Omental fat pad (tissue), 4 donors: ENCODE results near the gene CETP. TPM values are rescaled to one million over a fixed set of nuclear protein-coding genes. Genes with fewer than 3 reads are reported as not detected.

Experiments
- ATAC-seq: fragments of 150-250 bp; one replicate; pipeline ENCODE4 v1.9.1; 2016; ENCODE audit warnings: mild to moderate bottlenecking, moderate library complexity; ENCODE audit not compliant: low FRiP score
- DNase-seq: peaks from one replicate; pipeline ENCODE4 v3.0.0-alpha.2; 2019; ENCODE audit warnings: low spot score
- total RNA-seq, 4 donors: library from RNA; depleted of rRNA; stranded (reverse); fragments of >200 nt; gene quantifications; one replicate each; pipeline ENCODE4 v1.1.0, GENCODE V29; 2016
- TF ChIP-seq, protein P1 (sequence below), 3 donors: fragments of 450-650 bp; IDR thresholded peaks; one replicate each; pipeline ENCODE4 v1.5.1; 2016 to 2017; ENCODE audit warnings: antibody characterized with exemption in 3 of 3, mild to moderate bottlenecking in 3 of 3, moderate library complexity in 2 of 3

Gene CETP
- total RNA-seq, 4 donors from 2014 or later: 0.84 to 61.5 (median 5.9) TPM

DNA sequence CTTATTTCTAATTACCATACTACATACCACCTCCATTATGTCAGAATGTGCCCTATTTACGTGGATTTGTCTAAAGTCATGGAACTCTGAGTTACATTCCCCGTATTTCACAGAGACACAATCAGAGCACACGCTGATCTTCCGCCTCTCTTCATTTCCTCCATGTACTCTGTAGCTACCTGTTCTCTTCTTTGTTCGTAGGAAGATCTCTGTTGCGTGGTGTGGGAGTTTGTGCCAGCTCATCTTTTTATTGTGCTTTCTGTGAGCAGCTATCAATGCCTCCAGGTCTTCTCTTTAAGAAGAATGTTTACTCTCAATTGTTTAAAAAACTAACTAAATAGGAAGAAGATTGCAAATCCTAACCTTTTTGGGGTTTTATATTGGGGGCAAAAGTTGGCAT is 54.6 kb downstream of the CETP start:
- ATAC-seq (no peak), DNase-seq (no peak)
- TF ChIP-seq, protein P1, sequence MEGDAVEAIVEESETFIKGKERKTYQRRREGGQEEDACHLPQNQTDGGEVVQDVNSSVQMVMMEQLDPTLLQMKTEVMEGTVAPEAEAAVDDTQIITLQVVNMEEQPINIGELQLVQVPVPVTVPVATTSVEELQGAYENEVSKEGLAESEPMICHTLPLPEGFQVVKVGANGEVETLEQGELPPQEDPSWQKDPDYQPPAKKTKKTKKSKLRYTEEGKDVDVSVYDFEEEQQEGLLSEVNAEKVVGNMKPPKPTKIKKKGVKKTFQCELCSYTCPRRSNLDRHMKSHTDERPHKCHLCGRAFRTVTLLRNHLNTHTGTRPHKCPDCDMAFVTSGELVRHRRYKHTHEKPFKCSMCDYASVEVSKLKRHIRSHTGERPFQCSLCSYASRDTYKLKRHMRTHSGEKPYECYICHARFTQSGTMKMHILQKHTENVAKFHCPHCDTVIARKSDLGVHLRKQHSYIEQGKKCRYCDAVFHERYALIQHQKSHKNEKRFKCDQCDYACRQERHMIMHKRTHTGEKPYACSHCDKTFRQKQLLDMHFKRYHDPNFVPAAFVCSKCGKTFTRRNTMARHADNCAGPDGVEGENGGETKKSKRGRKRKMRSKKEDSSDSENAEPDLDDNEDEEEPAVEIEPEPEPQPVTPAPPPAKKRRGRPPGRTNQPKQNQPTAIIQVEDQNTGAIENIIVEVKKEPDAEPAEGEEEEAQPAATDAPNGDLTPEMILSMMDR (IDR thresholded peaks at IDR 0.05): no peak

DNA sequence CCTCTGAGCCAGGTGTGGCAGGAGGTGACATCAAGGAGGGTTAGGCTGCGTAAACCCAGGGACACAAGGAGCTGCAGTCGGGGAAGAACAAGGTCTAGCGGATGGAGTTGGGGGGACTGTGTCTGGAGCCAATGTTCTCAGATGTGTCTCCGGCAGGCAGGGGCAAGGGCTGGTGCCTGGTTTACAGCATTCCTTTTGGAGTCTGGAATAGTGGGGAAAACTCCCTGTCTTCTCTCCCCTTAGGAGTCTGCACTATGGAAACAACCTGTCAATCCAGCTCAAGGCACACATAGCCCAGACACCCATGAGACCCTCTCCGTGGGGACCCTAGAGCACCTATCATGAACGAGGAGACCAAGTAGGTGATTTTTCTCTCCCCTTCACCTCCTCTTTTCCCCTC is 55.1 kb downstream of the CETP start:
- no peak for DNase-seq
- TF ChIP-seq, protein P1 (IDR thresholded peaks at IDR 0.05): no peak
- ATAC-seq: no peak

DNA sequence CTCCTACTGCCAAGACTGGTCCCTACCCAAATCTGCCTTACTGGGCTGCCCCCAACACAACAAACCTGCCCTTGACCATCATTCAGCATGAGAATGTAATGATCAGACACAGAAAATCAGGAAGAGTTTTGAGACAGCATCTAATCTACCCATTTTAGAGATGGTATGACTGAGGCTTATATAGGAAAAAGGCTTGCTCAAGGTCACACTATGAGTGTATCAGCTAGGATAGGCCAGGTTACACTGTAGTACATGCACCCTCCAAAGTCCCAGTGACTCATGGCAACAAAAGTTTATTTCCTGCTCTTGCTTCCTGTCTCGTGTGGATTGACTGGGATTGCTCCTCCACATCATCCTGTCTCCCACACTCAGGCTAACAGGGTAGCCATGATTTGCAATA is 55.5 kb downstream of the CETP start:
- DNase-seq (no peak), ATAC-seq (no peak)
- TF ChIP-seq, protein P1 (IDR thresholded peaks at IDR 0.05): no peak

DNA sequence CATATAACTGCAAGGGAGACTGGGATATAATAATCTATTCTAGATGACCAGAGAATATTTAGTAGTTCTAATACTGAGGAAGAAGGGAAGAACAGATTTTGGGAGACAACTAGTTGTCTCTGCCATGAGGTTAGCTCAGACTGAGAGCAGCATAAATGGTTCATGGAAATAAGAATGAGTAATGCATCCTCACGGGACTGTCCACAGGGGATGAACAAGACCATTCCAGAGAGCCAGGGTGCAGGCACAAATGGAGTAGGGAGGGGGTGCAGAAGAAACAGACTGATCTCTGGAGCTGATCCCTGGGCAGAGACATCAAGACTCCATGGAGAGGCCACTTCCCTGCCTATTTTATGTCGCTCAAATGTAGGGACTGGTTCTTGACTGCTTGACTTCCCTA is 58.0 kb downstream of the CETP start:
- DNase-seq (no peak), ATAC-seq (no peak)
- TF ChIP-seq, protein P1 (IDR thresholded peaks at IDR 0.05): no peak

DNA sequence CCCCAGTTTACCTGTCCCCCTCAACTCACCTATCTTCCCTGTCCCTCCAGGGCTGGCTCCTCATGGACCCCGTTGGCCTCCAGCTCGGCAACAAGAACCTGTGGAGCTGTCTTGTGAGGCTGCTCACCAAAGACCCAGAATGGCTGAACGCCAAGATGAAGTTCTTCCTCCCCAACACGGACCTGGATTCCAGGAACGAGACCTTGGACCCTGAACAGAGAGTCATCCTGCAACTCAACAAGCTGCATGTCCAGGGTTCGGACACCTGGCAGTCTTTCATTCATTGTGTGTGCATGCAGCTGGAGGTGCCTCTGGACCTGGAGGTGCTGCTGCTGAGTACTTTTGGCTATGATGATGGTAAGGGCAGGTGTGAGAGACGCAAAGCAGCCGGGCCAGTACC is 58.9 kb downstream of the CETP start:
- ATAC-seq (no peak), DNase-seq (no peak)
- TF ChIP-seq, protein P1 (IDR thresholded peaks at IDR 0.05): no peak

DNA sequence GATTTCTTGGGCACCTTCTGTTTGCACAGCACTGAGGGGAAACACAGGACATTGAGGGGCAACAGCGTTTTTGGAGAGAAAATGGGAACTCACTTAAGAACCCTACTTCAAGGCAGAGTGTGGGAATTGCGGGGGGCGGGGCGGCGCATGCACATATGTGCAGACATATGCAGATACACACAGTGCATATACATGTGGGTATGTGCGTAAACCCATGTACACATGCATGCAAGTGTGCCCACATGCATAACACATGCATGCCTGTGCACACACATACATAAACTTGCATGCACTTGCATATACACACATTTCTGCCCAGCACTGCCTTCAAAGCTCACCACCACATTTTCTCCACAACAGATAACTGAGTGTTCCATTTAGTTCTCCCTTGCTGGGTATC is 60.0 kb downstream of the CETP start:
- DNase-seq (no peak), ATAC-seq (no peak)
- TF ChIP-seq, protein P1 (IDR thresholded peaks at IDR 0.05): no peak

DNA sequence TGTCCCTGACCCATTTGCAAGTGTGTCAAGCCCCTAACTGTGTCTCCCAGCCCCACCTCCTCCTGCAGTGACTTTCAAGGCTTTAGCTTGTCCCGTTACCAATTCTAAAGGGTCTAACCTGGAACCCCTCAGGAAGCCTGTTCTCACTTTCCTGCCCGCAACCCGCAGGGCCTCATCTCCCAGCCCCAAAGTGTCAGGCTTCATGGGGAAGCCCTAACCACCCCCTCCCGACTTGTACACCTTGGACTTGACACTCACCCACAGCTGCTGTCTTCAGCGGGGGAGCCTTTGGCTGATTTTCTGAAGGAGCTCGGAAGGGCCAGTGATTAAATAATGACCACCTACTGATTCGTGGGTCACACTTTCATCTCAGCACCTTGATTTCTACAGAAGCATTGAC is 60.7 kb downstream of the CETP start:
- ATAC-seq: no peak
- DNase-seq: no peak
- TF ChIP-seq, protein P1 (IDR thresholded peaks at IDR 0.05): no peak
